GM06990 (cell line): ENCODE results near the gene PAM16.

Source experiments
- DNase-seq: peaks from one replicate; pipeline ENCODE4 v3.0.0-alpha.2; 2011; ENCODE audit not compliant: insufficient read length; ENCODE audit errors: extremely low read depth
- H3K27me3 ChIP-seq: replicated peaks from 2 replicates; pipeline ENCODE4 v1.6.0; 2011; ENCODE audit warnings: low read length; ENCODE audit not compliant: control insufficient read depth, insufficient read depth
- H3K36me3 ChIP-seq: 2 replicates; pipeline ENCODE4 v1.5.1; 2011; ENCODE audit warnings: low read length; ENCODE audit not compliant: control insufficient read depth, insufficient read depth
- H3K4me3 ChIP-seq: replicated peaks from 2 replicates; pipeline ENCODE4 v1.5.1; 2011; ENCODE audit warnings: low read depth, mild to moderate bottlenecking, control low read depth, low read length
- CTCF ChIP-seq: IDR thresholded peaks from 2 replicates; pipeline ENCODE4 v1.5.1; 2011; ENCODE audit warnings: low read length, control low read depth, mild to moderate bottlenecking, inconsistent platforms; ENCODE audit not compliant: insufficient read depth, poor library complexity, severe bottlenecking

The PAM16 gene

DNA sequence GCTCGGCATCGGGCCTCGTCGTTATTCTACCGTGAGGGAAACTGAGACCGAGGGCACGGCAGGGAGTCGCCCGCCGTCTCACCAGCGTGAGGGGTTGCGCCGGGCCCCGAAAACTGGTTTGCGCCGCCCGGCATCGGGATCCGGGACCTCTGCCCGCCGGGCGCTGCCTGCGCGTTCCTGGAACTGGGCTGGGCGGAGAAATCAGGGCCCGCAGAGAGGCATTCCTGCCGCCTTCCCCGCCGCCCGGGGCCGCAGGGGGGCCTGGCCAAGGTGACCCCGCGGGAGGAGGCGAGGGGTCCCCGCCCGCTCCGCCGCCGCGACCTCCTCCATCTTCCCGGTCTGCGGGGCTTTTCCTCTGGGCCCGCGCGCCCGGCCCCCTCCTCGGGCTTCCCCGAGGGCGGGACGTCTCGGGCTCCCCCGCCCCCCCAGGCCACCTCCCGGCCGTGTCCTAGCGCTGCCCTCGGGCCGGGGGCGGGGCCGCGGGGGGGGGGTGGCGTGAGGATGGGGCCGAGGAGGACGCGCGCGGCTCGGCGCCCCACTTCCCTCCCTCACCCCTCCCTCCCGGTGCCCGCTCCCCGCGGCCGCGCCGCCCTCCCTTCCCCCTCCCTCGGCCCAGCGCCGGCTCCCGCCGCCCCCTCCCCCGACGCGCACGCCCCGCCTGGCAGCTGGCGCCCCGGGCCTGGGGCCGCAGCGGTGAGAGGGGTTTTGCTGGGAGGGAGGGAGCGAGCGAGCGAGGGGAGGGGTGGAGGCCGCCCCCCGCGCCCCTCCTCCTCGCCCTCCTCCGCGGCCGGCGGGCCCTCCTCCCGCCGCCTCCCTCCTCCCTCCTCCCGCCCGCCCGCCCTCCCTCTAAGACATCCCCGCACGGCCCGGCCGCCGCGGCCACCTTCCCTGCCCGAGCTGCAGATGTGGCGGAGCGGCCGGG, 35.7 kb downstream of the PAM16 start, which contains the start of gene GLIS2:
TSS of gene GLIS2 (plus strand) at position 882 of the 922 bp plus-strand sequence. CDS start 16,214 bp downstream, outside the sequence.
- H3K36me3 ChIP-seq: no peaks in the 10 kb centered on the region
- H3K4me3 ChIP-seq: peak within 1 kb of the TSS; percentile 43
- DNase-seq: no peak
- TF ChIP-seq CTCF: no peak
- H3K27me3 ChIP-seq: peaks cover 8% of the 10 kb centered on the region

GRCh38 chr16:4314532-4315185, 36.5 kb downstream of the PAM16 start:
- DNase-seq: no peak
- Histone ChIP-seq H3K36me3 (no peaks in the 10 kb centered on the region), H3K27me3 (peaks cover 8% of the 10 kb centered on the region), H3K4me3 (peak overlapping the region; percentile 43)
- no peak for TF ChIP-seq CTCF

- no peaks in the 10 kb centered on the region for H3K36me3 ChIP-seq
- peak; percentile 64 for DNase-seq
- peak; percentile 80 for TF ChIP-seq CTCF
- no peak overlapping the region for H3K4me3 ChIP-seq
- peaks cover 8% of the 10 kb centered on the region for H3K27me3 ChIP-seq
Observed at GRCh38 chr16:4313563-4314531, 37.3 kb downstream of the PAM16 start.

- TF ChIP-seq CTCF: peak; percentile 96
- H3K4me3 ChIP-seq: no peak overlapping the region
- DNase-seq: peak; percentile 77
- peaks cover 5% of the 10 kb centered on the region for H3K27me3 ChIP-seq
- H3K36me3 ChIP-seq: no peaks in the 10 kb centered on the region; the same call in 1 of the 2 replicates
Observed at GRCh38 chr16:4309833-4310266, 41.3 kb downstream of the PAM16 start.
